B cell (primary cell): ENCODE data around the gene LIN52. TPM values are rescaled to one million over a fixed set of nuclear protein-coding genes. Genes with fewer than 3 reads are reported as not detected.

Experiments used
- ATAC-seq: fragments of 200-7000 bp; cut with Tn5 transposase; one replicate; pipeline ENCODE4 v1.10.0; 2021; ENCODE audit warnings: low read depth, mild to moderate bottlenecking, moderate number of reproducible peaks, moderate library complexity
- CTCF ChIA-PET: fragments of 350-600 bp; sonication (Branson Sonifier 250); formaldehyde crosslinking; loops from one replicate; lab custom pipeline; 2021; ENCODE audit warnings: antibody characterized with exemption, inconsistent platforms; lab: Charles Lee
- POLR2A ChIA-PET: fragments of 350-600 bp; sonication (Branson Sonifier 250); formaldehyde crosslinking; loops from one replicate; lab custom pipeline; 2021; ENCODE audit warnings: antibody characterized with exemption; lab: Charles Lee
- DNase-seq: peaks from one replicate; pipeline ENCODE4 v3.0.0; 2013
- H2AFZ ChIP-seq: 2 replicates; pipeline ENCODE4 v1.6.1; 2012; ENCODE audit warnings: mild to moderate bottlenecking, low read depth, low read length; ENCODE audit not compliant: insufficient read depth, poor library complexity, severe bottlenecking
- H3K27ac ChIP-seq, 2 donors: 1 replicate in 1 of 2; 2 replicates in 1 of 2; pipeline ENCODE4 v1.5.1; 2012 to 2013; ENCODE audit warnings: low read length in 2 of 2, mild to moderate bottlenecking in 2 of 2, moderate library complexity in 1 of 2
- H3K27me3 ChIP-seq, 4 experiments: fragments of 200-600 bp in 1 of 4; sonication (generic) in 1 of 4; replicated peaks in 1 of 4; 1 replicate in 2 of 4; 2 replicates in 2 of 4; pipeline versions ENCODE4 v1.6.1 to v1.7.0; 2013 to 2016; ENCODE audit warnings: low read length in 3 of 4, mild to moderate bottlenecking in 2 of 4, mixed read lengths in 1 of 4, moderate library complexity in 1 of 4; ENCODE audit not compliant: insufficient read depth in 4 of 4, control insufficient read depth in 3 of 4; ENCODE audit errors: control extremely low read depth in 1 of 4
- H3K36me3 ChIP-seq, 2 experiments: replicated peaks in 1 of 2; 1 replicate in 1 of 2; 2 replicates in 1 of 2; pipeline versions ENCODE4 v1.6.1 to v1.7.1; 2013; ENCODE audit warnings: low read length in 1 of 2; ENCODE audit not compliant: insufficient read depth in 2 of 2, control insufficient read depth in 1 of 2; ENCODE audit errors: control extremely low read depth in 1 of 2, extremely low read depth in 1 of 2
- H3K4me1 ChIP-seq, 2 donors: fragments of 200-600 bp in 1 of 2; sonication (generic) in 1 of 2; 1 replicate in 1 of 2; 2 replicates in 1 of 2; pipeline versions ENCODE4 v1.5.1 to v1.6.1; 2013 to 2017; ENCODE audit warnings: low read length in 2 of 2; ENCODE audit not compliant: control insufficient read depth in 2 of 2, insufficient read depth in 2 of 2
- H3K4me2 ChIP-seq: replicated peaks from 2 replicates; pipeline ENCODE3; 2012; ENCODE audit warnings: mild to moderate bottlenecking, low read depth, low read length; ENCODE audit not compliant: poor library complexity, severe bottlenecking
- H3K4me3 ChIP-seq, 5 experiments: fragments of 200-600 bp in 1 of 5; sonication (generic) in 1 of 5; 1 replicate in 3 of 5; 2 replicates in 2 of 5; pipeline versions ENCODE4 v1.5.1 to v1.7.0; 2011 to 2016; ENCODE audit warnings: low read length in 4 of 5, mild to moderate bottlenecking in 4 of 5, low read depth in 2 of 5, control low read depth in 1 of 5, moderate library complexity in 1 of 5; ENCODE audit not compliant: insufficient read depth in 1 of 5; ENCODE audit errors: control extremely low read depth in 1 of 5, extremely low read depth in 1 of 5
- H3K79me2 ChIP-seq: fragments of 200-600 bp; sonication (generic); one replicate; pipeline ENCODE4 v1.6.0; 2016; ENCODE audit warnings: low read length; ENCODE audit not compliant: control insufficient read depth, insufficient read depth
- H3K9ac ChIP-seq: fragments of 200-600 bp; sonication (generic); 2 replicates; pipeline ENCODE4 v1.6.1; 2017; ENCODE audit warnings: mild to moderate bottlenecking, low read length, moderate library complexity
- H3K9me3 ChIP-seq, 3 donors: one replicate each; pipeline versions ENCODE4 v1.6.1 to v1.7.1; 2013; ENCODE audit warnings: low read length in 2 of 3; ENCODE audit not compliant: control insufficient read depth in 2 of 3, insufficient read depth in 1 of 3; ENCODE audit errors: control extremely low read depth in 1 of 3
- H4K20me1 ChIP-seq: 2 replicates; pipeline ENCODE4 v1.6.0; 2012; ENCODE audit warnings: mild to moderate bottlenecking, low read length; ENCODE audit not compliant: insufficient read depth, control insufficient read depth, poor library complexity, severe bottlenecking
- H3K27ac Mint-ChIP-seq: one replicate; pipeline ENCODE4 v1.8.0; 2021; ENCODE audit warnings: mixed read lengths
- H3K27me3 Mint-ChIP-seq: one replicate; pipeline ENCODE4 v1.8.0; 2021; ENCODE audit warnings: mixed read lengths
- H3K4me1 Mint-ChIP-seq: one replicate; pipeline ENCODE4 v1.8.0; 2021; ENCODE audit warnings: mixed read lengths
- H3K4me3 Mint-ChIP-seq: one replicate; pipeline ENCODE4 v1.8.0; 2021; ENCODE audit warnings: mixed read lengths
- H3K9me3 Mint-ChIP-seq: one replicate; pipeline ENCODE4 v1.8.0; 2022; ENCODE audit warnings: mixed read lengths; ENCODE audit not compliant: insufficient read depth
- EZH2 ChIP-seq: IDR thresholded peaks from 2 replicates; pipeline ENCODE4 v1.6.1; 2012; ENCODE audit warnings: borderline replicate concordance, low read depth, mild to moderate bottlenecking, moderate library complexity, low read length; ENCODE audit not compliant: insufficient read depth, poor library complexity, severe bottlenecking
- WGBS: methylation state at CpG from one replicate; pipeline ENCODE4 v1.1.5; 2013; ENCODE audit warnings: missing lambda C conversion rate; ENCODE audit not compliant: insufficient coverage; 5-methylcytosine and 5-hydroxymethylcytosine counted together
- intact Hi-C: fragments of 100-400 bp; cut with micrococcal nuclease; formaldehyde crosslinking; loops from one replicate; pipeline ENCODE4 v1.10.0; 2022
- polyA plus RNA-seq: library from polyadenylated mRNA; depleted of rRNA; stranded (reverse); fragments of >200 nt; gene quantifications from 2 replicates; pipeline ENCODE4 v1.2.3, GENCODE V29; 2012
- total RNA-seq, 2 donors: library from RNA; stranded (reverse); fragments of 120-200 nt in 1 of 2; gene quantifications; 1 replicate in 1 of 2; 2 replicates in 1 of 2; pipeline versions ENCODE4 v1.2.3 to v1.2.4, GENCODE V29; 2013 to 2022
- TF ChIP-seq, protein P1 (sequence below): fragments of 200-600 bp; IDR thresholded peaks from one replicate; pipeline ENCODE4 v1.8.0; 2022; ENCODE audit warnings: antibody characterized with exemption, mild to moderate bottlenecking

Gene LIN52
- total and polyA plus RNA-seq, 2 donors (not counting 1 experiment from before 2014, with no cell fraction given), result 3.9 to 13.1 TPM

DNA sequence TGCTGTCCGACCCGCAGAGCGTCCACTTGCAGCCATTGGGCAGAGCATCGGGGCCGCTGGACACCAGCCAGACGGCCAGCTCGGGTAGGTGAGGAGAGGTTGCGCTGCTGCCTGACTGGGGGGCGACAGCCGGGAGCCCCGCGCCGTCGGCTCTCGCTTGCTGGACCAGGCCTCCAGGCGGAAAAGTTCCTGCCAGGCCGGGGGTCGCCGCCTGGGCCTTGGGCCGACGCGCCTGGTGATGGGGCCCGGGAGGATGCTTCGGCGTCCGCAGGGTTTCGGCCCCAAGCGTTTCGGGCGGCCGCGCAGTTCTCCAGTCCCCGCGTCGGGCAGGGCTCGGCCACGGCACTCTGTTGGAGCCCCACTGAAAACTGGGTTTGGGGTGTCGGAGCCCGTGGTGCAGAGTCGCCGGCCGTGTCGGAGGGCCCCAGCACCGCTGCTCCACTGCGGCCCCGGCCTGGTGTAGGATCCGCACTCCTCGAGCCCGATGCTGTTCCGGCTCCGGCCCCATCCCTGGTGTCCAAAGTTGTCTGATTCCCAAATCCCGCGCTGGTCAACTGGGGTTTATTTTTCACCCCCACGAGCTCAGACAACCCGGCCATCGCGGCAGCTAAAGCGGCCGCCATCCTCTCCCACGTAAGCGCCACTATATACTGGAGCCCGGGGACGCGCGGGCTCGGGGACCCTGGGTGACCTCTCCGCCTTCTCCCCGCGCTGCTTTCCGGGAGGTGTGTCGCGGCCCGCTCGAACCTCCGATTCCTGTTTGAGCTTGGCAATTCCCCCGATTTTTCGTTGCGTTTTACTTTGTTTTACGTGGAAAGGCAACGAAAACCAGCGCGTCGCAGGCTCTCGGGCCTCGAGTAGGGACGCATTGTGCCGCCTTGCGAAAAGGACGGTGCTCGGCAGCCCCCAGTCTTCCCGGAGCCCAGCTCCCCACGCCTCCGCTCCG, 155.4 kb downstream of the LIN52 start:
- ATAC-seq, result no peak

More for the DNA sequence above, 155.4 kb downstream of the LIN52 start:
- peak; percentile 53 for TF ChIP-seq EZH2
- TF ChIP-seq, protein P1, sequence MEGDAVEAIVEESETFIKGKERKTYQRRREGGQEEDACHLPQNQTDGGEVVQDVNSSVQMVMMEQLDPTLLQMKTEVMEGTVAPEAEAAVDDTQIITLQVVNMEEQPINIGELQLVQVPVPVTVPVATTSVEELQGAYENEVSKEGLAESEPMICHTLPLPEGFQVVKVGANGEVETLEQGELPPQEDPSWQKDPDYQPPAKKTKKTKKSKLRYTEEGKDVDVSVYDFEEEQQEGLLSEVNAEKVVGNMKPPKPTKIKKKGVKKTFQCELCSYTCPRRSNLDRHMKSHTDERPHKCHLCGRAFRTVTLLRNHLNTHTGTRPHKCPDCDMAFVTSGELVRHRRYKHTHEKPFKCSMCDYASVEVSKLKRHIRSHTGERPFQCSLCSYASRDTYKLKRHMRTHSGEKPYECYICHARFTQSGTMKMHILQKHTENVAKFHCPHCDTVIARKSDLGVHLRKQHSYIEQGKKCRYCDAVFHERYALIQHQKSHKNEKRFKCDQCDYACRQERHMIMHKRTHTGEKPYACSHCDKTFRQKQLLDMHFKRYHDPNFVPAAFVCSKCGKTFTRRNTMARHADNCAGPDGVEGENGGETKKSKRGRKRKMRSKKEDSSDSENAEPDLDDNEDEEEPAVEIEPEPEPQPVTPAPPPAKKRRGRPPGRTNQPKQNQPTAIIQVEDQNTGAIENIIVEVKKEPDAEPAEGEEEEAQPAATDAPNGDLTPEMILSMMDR, result no peak
- POLR2A ChIA-PET, result no interaction called here
- Histone ChIP-seq H2AFZ (peak overlapping the region; percentile 38), H3K27ac (no peak overlapping the region), H3K4me1 (peaks cover 27 to 32% of the 10 kb centered on the region in 2 donors), H3K27me3 (peaks cover 2 to 82% (median 55%) of the 10 kb centered on the region in 4 experiments), H3K4me3 (peak overlapping the region in 4 of 5 experiments; percentile 1 to 60 (median 22)), H4K20me1 (no peaks in the 10 kb centered on the region), H3K79me2 (no peaks in the 10 kb centered on the region), H3K9me3 (peaks cover 0 to 21% (median 0%) of the 10 kb centered on the region in 3 donors), H3K36me3 (no peaks in the 10 kb centered on the region), H3K4me2 (peak overlapping the region; percentile 83), H3K9ac (peak overlapping the region; percentile 55)
- H3K4me3 Mint-ChIP-seq, result peak overlapping the region; percentile 73
- intact Hi-C loops, result no loop called here
- DNase-seq, result peak; percentile 45
- no peak overlapping the region for H3K27ac Mint-ChIP-seq
- H3K27me3 Mint-ChIP-seq, result peaks cover 64% of the 10 kb centered on the region
- peaks cover 25% of the 10 kb centered on the region for H3K4me1 Mint-ChIP-seq
- 10% methylated on average over 94 of the region's 94 CpGs for WGBS
- CTCF ChIA-PET, result no interaction called here
- no peaks in the 10 kb centered on the region for H3K9me3 Mint-ChIP-seq
